IPS-NIHi11 (cell line): ENCODE measurements around the gene IRS1.
"Not testable (repeated sequence)": the region's sequence is repeated elsewhere in the genome, so short reads cannot be mapped to it uniquely, and the experiment has no call there.

ENCODE experiments used
- DNase-seq: peaks from one replicate; pipeline ENCODE4 v3.0.0; 2012; ENCODE audit warnings: mixed read lengths, low spot score

The IRS1 gene, protein sequence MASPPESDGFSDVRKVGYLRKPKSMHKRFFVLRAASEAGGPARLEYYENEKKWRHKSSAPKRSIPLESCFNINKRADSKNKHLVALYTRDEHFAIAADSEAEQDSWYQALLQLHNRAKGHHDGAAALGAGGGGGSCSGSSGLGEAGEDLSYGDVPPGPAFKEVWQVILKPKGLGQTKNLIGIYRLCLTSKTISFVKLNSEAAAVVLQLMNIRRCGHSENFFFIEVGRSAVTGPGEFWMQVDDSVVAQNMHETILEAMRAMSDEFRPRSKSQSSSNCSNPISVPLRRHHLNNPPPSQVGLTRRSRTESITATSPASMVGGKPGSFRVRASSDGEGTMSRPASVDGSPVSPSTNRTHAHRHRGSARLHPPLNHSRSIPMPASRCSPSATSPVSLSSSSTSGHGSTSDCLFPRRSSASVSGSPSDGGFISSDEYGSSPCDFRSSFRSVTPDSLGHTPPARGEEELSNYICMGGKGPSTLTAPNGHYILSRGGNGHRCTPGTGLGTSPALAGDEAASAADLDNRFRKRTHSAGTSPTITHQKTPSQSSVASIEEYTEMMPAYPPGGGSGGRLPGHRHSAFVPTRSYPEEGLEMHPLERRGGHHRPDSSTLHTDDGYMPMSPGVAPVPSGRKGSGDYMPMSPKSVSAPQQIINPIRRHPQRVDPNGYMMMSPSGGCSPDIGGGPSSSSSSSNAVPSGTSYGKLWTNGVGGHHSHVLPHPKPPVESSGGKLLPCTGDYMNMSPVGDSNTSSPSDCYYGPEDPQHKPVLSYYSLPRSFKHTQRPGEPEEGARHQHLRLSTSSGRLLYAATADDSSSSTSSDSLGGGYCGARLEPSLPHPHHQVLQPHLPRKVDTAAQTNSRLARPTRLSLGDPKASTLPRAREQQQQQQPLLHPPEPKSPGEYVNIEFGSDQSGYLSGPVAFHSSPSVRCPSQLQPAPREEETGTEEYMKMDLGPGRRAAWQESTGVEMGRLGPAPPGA (N-terminal part only)

DNA sequence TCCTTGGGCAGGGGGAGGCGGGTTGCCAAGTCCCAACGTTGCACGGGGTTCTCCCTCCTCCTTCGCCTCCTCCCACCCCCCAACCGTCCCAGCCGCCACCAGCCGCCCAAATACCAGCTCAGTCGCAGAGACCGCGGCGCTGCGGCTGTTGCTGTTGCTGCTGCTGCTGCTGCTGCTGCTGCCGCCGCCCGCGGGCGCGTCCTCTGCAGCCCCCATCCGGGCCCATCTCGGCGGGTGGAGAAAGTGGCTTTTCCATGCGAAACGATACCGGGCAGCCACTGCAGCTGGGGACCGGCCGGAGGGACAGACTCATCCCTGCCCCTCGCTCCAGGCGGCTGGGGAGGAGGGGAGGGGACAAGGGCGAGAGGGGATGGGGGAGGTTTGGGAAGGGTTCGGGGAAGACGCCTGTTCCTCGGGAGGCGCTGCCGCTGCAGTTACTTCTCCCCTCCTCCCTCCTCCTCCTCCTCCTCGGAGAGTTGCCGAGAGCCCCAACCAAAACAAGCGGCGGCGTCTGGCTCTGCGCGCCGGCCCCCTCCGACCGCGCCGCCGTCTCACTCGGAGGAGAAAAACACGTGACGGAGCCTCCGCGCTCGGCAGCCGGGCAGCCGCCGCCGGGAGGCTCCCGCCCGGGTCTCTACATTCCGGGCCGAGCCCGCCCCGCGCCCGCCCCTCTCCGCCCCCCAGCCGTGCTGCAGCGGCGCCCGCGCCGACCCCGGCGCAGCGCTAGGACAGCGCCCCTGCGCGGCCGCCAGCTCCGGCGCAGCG, at the start of gene IRS1:
TSS of gene IRS1 (minus strand) at position 610 of the 765 bp plus-strand sequence. CDS start 1,082 bp downstream, outside the sequence.
- DNase-seq = peak; percentile 85

- peak; percentile 16 for DNase-seq
These were observed 49.7 kb upstream of the IRS1 start for GRCh38 chr2:226849349-226849748.

- DNase-seq = no peak
These were observed 47.9 kb upstream of the IRS1 start for GRCh38 chr2:226847511-226847910.

DNA sequence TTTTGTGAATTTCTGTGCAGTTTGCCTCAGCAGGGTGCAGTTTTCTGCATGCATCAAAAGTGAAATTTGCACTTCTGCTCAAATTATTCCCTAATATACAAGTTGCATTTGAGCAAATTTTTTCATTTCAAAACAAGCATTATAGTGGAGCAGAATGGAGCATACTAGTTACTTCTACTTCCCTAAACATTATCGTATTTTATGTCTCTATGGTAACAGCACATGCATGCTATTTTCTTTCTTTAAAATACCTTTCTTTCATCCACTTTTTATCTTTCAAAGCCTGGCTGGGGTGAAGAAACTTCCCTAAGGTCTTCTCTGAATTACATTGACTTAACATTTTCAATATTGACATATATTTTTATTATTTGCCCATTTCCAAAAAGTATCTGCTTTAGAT, 47.5 kb upstream of the IRS1 start:
- no peak for DNase-seq

DNA sequence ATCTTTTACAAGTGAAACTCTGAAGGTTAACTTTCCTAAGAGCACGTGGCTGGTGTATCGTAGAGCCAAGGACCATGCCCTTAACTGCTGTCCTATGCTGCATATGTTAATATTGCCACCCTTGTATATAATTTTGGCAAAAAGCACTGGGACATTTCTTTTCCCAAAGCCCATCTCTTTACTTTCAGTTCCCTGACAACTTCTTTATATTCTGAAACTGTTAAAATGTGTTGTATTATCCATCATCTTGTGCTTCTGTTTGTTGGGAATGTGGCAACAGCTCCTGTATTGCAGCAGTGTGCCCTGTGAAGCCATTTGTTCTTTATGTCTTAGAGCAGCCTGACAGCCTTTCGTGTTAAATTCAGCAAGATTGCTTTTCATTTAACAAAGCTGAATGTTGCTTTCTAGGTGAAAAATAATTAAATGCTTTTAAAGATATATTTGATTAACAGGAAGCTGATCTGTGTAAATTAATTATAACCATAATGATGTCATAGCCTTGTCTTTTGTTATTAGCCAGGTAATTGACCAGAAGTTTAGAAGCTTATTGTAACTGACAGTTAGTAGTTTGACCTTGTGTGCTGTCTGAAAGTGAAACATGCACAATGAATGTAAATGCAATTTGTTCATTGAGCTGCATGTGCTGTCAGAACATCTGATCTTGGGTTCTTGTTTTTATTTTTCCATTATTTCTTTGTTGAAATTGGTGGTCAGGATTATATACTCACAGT, 45.9 kb upstream of the IRS1 start:
- no peak for DNase-seq

- DNase-seq = not testable (repeated sequence)
These were observed 43.4 kb upstream of the IRS1 start for GRCh38 chr2:226843001-226843400.

- no peak for DNase-seq
These were observed 40.3 kb upstream of the IRS1 start for GRCh38 chr2:226839951-226840350.

DNA sequence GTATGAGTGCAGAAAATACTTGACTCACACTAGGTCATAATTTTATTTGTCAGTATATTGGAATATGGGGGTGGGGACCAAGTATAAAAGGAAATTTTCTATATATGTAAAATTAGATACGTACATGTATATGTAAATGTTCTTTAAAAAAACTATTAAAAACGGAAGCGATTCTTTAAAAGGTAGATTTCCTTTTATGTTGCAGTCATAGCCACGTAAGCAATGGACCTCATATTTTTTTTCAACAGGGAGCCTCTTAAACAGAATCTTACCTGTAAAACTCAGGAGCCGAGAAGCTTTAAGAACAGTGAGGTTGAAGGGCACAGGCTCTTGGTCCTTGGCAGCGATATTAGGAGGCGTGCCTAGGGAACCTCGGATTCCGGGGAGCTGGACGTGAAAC, 39.5 kb upstream of the IRS1 start:
- no peak for DNase-seq

GRCh38 chr2:226838722-226839121, 39.1 kb upstream of the IRS1 start:
- DNase-seq = no peak

- DNase-seq = no peak
These were observed 38.4 kb upstream of the IRS1 start for GRCh38 chr2:226837787-226838603.

DNA sequence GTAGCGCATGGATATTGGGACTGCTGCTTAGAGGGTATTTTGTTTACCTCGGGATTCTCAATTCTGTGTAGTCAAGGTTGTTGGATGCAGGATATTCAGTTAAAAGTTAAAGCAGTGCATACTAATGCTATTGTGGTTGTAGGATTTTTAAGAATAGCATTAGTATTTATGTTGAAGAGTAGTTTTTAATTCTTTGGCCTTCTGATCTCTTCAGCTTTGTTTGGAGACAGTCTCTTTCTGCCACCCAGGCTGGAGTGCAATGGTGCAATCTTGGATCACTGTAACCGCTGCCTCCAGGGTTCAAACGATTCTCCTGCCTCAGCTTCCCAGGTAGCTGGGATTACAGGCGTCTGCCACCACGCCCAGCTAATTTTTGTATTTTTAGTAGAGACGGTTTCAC, 37.7 kb upstream of the IRS1 start:
- no peak for DNase-seq

- DNase-seq = no peak
These were observed 36.9 kb upstream of the IRS1 start for GRCh38 chr2:226836548-226836885.

DNA sequence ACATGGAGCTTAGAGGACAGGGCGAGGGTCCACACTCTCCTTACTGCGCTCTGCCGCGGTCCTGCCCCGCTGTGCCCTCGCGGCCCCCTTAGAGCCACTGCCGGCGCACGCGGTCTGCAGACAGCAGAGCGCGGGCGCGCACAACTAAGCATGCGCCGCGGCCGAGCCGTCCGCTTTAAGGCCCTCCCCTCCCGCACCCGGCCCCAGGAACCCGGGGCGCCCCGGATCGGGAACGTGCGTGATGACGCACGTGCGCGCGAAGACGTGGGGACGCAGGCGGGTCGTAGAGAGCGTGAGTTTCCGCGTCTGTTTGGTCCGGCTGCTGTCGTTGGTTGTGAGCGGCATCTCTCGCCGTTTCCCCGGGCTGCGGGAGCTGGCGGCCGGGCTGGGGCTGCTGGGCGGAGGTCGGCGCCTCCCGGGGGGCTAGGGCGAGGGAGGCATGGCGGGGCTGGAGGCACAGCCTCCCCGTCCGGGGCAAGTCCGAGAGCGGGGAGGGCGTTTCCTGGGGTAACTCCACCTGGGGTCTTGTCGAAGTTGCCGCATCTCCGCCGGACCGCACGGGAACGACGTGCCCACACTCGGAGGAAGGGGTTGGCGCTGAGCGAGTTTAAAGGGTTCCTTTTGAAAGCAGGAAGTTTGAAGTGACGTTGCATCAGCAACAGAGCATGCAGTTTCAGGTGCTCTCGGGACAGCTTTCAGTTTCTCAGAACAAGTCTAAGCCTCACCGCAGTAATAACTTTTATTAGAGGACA, 36.4 kb upstream of the IRS1 start, which contains the start of gene RHBDD1:
TSS of gene RHBDD1 (plus strand) at position 259 of the 752 bp plus-strand sequence. CDS start 28,640 bp downstream, outside the sequence.
- peak; percentile 96 for DNase-seq

DNA sequence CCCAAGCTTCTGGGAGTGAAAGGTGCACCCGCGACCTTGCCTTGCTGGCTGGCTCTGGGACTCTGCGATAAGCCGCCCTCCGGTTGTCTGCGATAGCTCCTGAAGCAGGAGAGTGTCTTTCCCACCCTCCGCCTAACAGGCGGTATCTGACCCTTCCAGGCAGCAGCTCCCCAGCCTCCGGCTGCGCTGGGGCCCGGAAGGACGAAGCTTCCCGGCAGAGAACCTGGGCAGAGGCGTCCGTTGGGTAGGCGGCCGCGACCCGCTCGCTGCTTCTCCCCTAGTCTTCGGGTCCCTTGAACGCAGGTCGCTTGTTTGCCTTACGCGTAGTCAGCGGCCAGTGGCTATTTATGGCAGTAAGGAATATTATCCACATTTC, 35.8 kb upstream of the IRS1 start:
- DNase-seq = peak; percentile 48

GRCh38 chr2:226834880-226835279, 35.3 kb upstream of the IRS1 start:
- DNase-seq = not testable (repeated sequence)

DNA sequence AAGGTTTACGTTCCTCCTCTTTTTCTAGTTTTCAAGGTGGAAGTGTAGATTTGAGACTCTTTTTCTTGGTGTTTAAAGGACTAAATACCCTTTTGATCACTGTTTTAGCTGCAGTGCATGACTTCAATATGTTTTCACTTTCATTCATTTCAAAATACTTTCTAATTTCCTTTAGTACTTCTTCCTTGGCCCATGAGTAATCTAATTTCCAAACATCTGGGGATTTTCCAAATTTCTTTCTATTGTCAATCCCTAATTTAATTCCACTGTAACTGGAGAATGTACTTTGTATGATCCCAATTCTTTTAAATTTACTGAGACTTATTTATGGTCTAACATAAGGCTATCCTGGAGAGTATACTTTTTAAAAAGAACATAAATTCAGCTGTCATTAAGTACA, 32.4 kb upstream of the IRS1 start:
- DNase-seq = no peak

GRCh38 chr2:226831266-226831665, 31.6 kb upstream of the IRS1 start:
- DNase-seq = no peak

DNA sequence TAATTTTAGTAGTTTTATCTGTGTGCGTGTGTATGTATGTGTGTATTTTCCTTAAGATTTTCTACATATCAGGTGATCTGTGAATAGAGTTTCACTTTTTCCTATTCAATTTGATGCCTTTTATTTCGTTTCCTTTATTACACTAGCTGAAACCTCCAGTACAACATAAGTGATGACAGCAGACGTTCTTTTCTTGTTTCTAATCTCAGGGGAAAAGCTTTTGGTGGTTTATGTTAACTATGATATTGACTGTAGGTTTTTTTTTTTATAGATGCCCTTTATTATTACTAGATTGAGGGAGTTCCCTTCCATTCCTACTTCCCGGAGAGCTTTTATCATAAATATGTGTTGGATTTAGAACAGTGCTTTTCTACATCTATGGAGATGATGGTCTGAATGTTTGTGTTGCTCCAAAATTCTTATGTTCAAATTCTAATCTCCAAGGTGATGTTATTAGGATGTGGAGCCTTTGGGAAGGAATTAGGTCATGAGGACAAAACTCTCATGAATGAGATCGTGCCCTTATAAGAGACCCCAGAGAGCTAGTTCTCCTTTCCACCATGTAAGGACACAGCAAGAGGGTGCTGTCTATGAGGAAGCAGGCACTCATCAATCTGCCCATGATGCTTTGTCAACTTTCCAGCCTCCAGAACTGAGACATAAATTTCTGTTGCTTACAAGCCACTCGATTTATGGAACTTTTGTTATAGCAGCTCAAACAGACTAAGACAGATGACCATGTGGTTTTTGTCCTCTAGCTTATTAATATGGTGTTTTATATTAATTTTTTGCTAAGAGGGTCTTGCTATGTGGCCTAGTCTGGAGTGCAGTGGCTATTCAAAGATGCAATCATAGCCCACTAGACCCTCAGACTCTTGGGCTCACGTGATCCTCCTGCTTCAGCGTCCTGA, 30.4 kb upstream of the IRS1 start:
- no peak for DNase-seq

GRCh38 chr2:226828191-226828590, 28.6 kb upstream of the IRS1 start:
- DNase-seq = no peak
